Measurements from ENCODE around the gene MT3. TPM values are rescaled to one million over a fixed set of nuclear protein-coding genes. Genes with fewer than 3 reads are reported as not detected.

MT3 gene
- total and polyA plus RNA-seq, 2 of the 13 experiments (the other 11 are each of a cell fraction or from before 2014, with no cell fraction given): not detected

GRCh38 chr16:56607109-56607618, 17.8 kb downstream of the MT3 start (continued):
- TF ChIP-seq HDAC2 (CRISPR knock-in tag; IDR thresholded peaks at IDR 0.05): peak; percentile 60; the same call in 1 of the 2 replicates
- peak; percentile 94 for TF ChIP-seq ETV5 (CRISPR knock-in tag; IDR thresholded peaks at IDR 0.05; ENCODE audit: borderline replicate concordance)
- no peak for TF ChIP-seq RFX3 (CRISPR knock-in tag; IDR thresholded peaks at IDR 0.05)
- peak; percentile 92; the same call in 1 of the 2 replicates for TF ChIP-seq ATF7-NPFF (CRISPR knock-in tag; IDR thresholded peaks at IDR 0.05; ENCODE audit: low read depth)
- TF ChIP-seq RBAK (CRISPR knock-in tag; IDR thresholded peaks at IDR 0.05): 0 out of 2 replicates have a peak, but pooled peaks have one; percentile 60
- TF ChIP-seq, protein P1, sequence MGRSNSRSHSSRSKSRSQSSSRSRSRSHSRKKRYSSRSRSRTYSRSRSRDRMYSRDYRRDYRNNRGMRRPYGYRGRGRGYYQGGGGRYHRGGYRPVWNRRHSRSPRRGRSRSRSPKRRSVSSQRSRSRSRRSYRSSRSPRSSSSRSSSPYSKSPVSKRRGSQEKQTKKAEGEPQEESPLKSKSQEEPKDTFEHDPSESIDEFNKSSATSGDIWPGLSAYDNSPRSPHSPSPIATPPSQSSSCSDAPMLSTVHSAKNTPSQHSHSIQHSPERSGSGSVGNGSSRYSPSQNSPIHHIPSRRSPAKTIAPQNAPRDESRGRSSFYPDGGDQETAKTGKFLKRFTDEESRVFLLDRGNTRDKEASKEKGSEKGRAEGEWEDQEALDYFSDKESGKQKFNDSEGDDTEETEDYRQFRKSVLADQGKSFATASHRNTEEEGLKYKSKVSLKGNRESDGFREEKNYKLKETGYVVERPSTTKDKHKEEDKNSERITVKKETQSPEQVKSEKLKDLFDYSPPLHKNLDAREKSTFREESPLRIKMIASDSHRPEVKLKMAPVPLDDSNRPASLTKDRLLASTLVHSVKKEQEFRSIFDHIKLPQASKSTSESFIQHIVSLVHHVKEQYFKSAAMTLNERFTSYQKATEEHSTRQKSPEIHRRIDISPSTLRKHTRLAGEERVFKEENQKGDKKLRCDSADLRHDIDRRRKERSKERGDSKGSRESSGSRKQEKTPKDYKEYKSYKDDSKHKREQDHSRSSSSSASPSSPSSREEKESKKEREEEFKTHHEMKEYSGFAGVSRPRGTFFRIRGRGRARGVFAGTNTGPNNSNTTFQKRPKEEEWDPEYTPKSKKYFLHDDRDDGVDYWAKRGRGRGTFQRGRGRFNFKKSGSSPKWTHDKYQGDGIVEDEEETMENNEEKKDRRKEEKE (IDR thresholded peaks at IDR 0.05): no peak
- no peak for TF ChIP-seq SCMH1 (CRISPR knock-in tag; IDR thresholded peaks at IDR 0.05; ENCODE audit: borderline replicate concordance)
- no peak for TF ChIP-seq REPIN1 (CRISPR knock-in tag; IDR thresholded peaks at IDR 0.05; ENCODE audit: borderline replicate concordance, low read depth)
- TF ChIP-seq, protein P2, sequence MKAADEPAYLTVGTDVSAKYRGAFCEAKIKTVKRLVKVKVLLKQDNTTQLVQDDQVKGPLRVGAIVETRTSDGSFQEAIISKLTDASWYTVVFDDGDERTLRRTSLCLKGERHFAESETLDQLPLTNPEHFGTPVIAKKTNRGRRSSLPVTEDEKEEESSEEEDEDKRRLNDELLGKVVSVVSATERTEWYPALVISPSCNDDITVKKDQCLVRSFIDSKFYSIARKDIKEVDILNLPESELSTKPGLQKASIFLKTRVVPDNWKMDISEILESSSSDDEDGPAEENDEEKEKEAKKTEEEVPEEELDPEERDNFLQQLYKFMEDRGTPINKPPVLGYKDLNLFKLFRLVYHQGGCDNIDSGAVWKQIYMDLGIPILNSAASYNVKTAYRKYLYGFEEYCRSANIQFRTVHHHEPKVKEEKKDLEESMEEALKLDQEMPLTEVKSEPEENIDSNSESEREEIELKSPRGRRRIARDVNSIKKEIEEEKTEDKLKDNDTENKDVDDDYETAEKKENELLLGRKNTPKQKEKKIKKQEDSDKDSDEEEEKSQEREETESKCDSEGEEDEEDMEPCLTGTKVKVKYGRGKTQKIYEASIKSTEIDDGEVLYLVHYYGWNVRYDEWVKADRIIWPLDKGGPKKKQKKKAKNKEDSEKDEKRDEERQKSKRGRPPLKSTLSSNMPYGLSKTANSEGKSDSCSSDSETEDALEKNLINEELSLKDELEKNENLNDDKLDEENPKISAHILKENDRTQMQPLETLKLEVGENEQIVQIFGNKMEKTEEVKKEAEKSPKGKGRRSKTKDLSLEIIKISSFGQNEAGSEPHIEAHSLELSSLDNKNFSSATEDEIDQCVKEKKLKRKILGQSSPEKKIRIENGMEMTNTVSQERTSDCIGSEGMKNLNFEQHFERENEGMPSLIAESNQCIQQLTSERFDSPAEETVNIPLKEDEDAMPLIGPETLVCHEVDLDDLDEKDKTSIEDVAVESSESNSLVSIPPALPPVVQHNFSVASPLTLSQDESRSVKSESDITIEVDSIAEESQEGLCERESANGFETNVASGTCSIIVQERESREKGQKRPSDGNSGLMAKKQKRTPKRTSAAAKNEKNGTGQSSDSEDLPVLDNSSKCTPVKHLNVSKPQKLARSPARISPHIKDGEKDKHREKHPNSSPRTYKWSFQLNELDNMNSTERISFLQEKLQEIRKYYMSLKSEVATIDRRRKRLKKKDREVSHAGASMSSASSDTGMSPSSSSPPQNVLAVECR (CRISPR knock-in tag; IDR thresholded peaks at IDR 0.05; ENCODE audit: borderline replicate concordance): peak; percentile 59
- TF ChIP-seq SNAI1 (CRISPR knock-in tag; IDR thresholded peaks at IDR 0.05; ENCODE audit: borderline replicate concordance): no peak; the same call in 1 of the 2 replicates
- TF ChIP-seq MTA1 (CRISPR knock-in tag; IDR thresholded peaks at IDR 0.05; ENCODE audit: borderline replicate concordance): peak; percentile 75; the same call in 1 of the 2 replicates
- TF ChIP-seq HNF1A (IDR thresholded peaks at IDR 0.05; ENCODE audit: low read depth): 0 out of 2 replicates have a peak, but pooled peaks have one; percentile 27
- peak; percentile 49; the same call in 1 of the 2 replicates for TF ChIP-seq HNF1A (CRISPR knock-in tag; IDR thresholded peaks at IDR 0.05; ENCODE audit: borderline replicate concordance)
- TF ChIP-seq SMAD3 (CRISPR knock-in tag; IDR thresholded peaks at IDR 0.05): no peak; the same call in 1 of the 2 replicates
- TF ChIP-seq PHB2 (IDR thresholded peaks at IDR 0.05; ENCODE audit: partially characterized antibody): no peak
- TF ChIP-seq ZNF547 (CRISPR knock-in tag; IDR thresholded peaks at IDR 0.05): no peak; the same call in none of the 2 replicates
- TF ChIP-seq IRF1 (CRISPR knock-in tag; IDR thresholded peaks at IDR 0.05; ENCODE audit: low read depth): no peak; the same call in 1 of the 2 replicates

Data from HepG2 (cell line).